ENCODE data around the gene PDE11A. TPM values are rescaled to one million over a fixed set of nuclear protein-coding genes. Genes with fewer than 3 reads are reported as not detected.

Gene PDE11A
- total RNA-seq, 1 experiment from 2014 or later, result 0.13 TPM

DNA sequence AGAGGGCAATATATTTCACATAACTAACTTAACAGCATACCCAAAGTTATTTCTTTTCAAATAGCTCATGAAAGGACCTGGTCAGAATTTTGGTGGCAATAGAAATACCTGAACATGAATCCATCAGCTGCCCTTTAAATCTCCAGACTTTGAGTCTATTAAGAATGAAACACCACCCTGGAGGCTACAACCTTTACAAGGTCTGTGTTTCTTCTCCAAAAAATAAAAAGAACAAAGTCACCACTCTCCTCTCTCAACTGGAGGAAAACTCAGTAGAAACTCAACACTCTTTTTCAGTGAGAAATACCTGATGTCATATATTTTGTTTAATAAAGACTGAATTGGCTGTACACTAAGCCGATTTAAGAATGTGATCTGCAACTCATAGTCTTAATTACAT, 475.7 kb downstream of the PDE11A start:
- Histone ChIP-seq H3K4ac (ENCODE audit: low read depth, low read length) (no peak overlapping the region), H3K9me3 (ENCODE audit: control insufficient read depth, low read depth, low read length) (no peaks in the 10 kb centered on the region), H2BK20ac (ENCODE audit: low read depth, low read length, poor library complexity, severe bottlenecking) (no peak overlapping the region), H2BK120ac (ENCODE audit: low read depth, low read length, poor library complexity, severe bottlenecking) (no peak overlapping the region), H3K27ac (ENCODE audit: insufficient read length, low read depth, low read length) (no peak overlapping the region), H4K8ac (replicated peaks; ENCODE audit: insufficient read length, low read depth, low read length) (no peak overlapping the region), H2BK15ac (ENCODE audit: low read depth, low read length) (no peak overlapping the region), H3K79me1 (ENCODE audit: insufficient read depth, low read depth, low read length, poor library complexity, severe bottlenecking) (no peaks in the 10 kb centered on the region), H2AFZ (ENCODE audit: low read length) (no peak overlapping the region), H3K4me2 (ENCODE audit: insufficient read depth, insufficient read length, low read length) (no peak overlapping the region), H3K23ac (ENCODE audit: insufficient read length, low read depth, low read length) (no peak overlapping the region), H3T11ph (ENCODE audit: low read length) (no peak overlapping the region), H4K91ac (ENCODE audit: insufficient read length, low read depth, low read length) (no peak overlapping the region), H2BK12ac (ENCODE audit: insufficient read length, low read depth, low read length) (no peak overlapping the region), H3K79me2 (ENCODE audit: insufficient read depth, low read length) (no peaks in the 10 kb centered on the region), H3K18ac (ENCODE audit: insufficient read length, low read depth, low read length) (no peak overlapping the region), H3K9ac (ENCODE audit: extremely low read depth, insufficient read length, low read length) (no peak overlapping the region), H2AK5ac (ENCODE audit: insufficient read length, low read length) (no peak overlapping the region), H3K14ac (ENCODE audit: insufficient read depth, low read length) (no peak overlapping the region), H3K56ac (ENCODE audit: insufficient read length, low read depth, low read length) (no peak overlapping the region), H3K4me1 (ENCODE audit: insufficient read depth, low read length) (peaks cover 2% of the 10 kb centered on the region; the same call in 1 of the 2 replicates), H3K27me3 (ENCODE audit: insufficient read depth, low read length) (no peaks in the 10 kb centered on the region), H2BK5ac (ENCODE audit: insufficient read length, low read length) (no peak overlapping the region), H3K23me2 (ENCODE audit: insufficient read length, low read depth, low read length, poor library complexity, severe bottlenecking) (no peaks in the 10 kb centered on the region), H4K20me1 (ENCODE audit: control insufficient read depth, insufficient read depth, insufficient read length) (no peaks in the 10 kb centered on the region), H4K5ac (ENCODE audit: insufficient read length, low read depth, low read length) (no peak overlapping the region)
- WGBS (ENCODE audit: extremely low coverage, insufficient read length, low lambda C conversion rate), result no CpG with 5 or more reads among the region's 1 CpG
- Mint-ChIP-seq H3K9me3 (no peaks in the 10 kb centered on the region), H3K27ac (no peak overlapping the region), H3K4me1 (peaks cover 24 to 25% of the 10 kb centered on the region in 2 experiments), H3K36me3 (ENCODE audit: insufficient read depth in 1 of 3, low read depth in 3 of 3) (no peaks in the 10 kb centered on the region), H3K4me3 (no peak overlapping the region), H3K27me3 (ENCODE audit: low read depth) (peaks cover 8% of the 10 kb centered on the region; the same call in 1 of the 2 replicates)
- no peak for DNase-seq
- TF ChIP-seq, protein P1, sequence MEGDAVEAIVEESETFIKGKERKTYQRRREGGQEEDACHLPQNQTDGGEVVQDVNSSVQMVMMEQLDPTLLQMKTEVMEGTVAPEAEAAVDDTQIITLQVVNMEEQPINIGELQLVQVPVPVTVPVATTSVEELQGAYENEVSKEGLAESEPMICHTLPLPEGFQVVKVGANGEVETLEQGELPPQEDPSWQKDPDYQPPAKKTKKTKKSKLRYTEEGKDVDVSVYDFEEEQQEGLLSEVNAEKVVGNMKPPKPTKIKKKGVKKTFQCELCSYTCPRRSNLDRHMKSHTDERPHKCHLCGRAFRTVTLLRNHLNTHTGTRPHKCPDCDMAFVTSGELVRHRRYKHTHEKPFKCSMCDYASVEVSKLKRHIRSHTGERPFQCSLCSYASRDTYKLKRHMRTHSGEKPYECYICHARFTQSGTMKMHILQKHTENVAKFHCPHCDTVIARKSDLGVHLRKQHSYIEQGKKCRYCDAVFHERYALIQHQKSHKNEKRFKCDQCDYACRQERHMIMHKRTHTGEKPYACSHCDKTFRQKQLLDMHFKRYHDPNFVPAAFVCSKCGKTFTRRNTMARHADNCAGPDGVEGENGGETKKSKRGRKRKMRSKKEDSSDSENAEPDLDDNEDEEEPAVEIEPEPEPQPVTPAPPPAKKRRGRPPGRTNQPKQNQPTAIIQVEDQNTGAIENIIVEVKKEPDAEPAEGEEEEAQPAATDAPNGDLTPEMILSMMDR (conservative IDR thresholded peaks at IDR 0.05), result no peak
